GM21737 (cell line): Measurements from ENCODE around the gene PGS1.

Experiments
- ATAC-seq: cut with Tn5 transposase; IDR thresholded peaks from one replicate; pipeline ENCODE4 v1.9.1; 2021; ENCODE audit warnings: mild to moderate bottlenecking, moderate library complexity; ENCODE audit not compliant: unreplicated experiment

Gene PGS1

GRCh38 chr17:78383725-78384471, 5.4 kb downstream of the PGS1 start:
- ATAC-seq, result peak; percentile 45

DNA sequence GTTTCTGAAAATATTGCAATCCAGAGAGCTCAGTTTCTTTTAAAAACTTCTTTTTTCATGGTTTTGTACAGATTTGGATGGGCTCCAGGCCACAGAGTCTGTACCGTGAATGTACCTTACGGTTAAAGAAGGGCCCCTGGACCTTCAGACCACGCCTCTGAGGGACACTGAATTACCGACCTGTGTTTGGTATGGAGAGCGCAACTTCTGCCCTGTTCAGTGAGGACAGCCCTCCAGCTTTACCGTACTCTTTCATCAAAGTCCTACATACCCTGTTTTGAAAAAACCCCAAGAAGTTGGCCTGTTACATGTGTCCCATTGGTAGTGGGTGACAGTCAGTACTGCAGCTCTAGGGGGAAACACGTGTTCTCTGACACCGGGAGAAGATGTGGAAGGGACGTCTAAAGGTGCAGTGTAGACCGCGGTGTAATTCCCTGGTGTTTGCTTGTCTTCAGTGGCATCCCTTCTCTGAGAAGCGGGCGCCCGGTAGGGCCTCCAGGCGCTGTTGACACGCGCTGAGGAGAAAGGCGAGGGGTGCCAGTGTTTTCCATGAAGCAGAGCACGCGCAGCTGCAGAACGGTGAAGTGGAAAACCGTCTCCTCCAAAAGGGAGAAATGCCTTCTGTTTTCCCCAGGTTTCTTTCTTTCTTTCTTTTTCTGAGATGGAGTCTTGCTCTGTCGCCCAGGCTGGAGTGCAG, 6.2 kb downstream of the PGS1 start:
- ATAC-seq, result peak; percentile 5

- ATAC-seq, result no peak
Measured at GRCh38 chr17:78387977-78388941, 9.8 kb downstream of the PGS1 start.

- ATAC-seq, result no peak
Measured at GRCh38 chr17:78390241-78391050, 12.0 kb downstream of the PGS1 start.

DNA sequence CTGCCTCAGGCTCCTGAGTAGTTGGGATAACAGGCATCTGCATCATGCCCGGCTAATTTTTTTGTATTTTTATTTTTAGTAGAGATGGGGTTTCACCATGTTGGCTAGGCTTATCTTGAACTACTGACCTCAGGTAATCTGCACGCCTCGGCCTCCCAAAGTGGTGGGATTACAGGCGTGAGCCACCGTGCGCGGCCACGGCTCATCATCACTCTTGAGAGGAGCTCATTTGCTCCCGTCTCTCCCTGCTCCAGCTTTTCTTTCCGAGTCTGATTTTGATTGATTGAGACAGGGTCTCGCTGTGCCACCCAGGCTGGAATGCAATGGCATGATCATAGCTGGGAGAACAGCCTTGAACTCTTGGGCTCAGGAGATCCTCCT, 12.6 kb downstream of the PGS1 start:
- ATAC-seq, result no peak

DNA sequence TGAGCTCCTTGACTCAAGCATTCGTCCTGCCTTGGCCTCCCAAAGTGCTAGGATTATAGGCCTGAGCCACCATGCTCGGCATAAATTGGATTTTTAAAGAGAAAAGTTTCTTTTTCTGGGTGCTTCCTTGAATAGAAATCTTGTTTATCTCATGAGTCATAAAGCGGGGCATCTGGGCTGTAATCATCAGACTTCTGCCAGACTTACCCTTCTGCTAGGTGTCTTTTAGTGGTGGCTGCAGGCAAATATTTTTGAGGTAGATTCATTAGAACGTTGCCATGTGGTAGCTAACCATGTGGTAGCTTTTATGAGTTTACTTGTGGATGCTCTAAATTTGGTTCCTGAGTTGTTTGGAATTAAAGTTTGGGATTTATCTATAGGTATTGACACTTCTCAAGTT, 13.4 kb downstream of the PGS1 start:
- no peak for ATAC-seq

DNA sequence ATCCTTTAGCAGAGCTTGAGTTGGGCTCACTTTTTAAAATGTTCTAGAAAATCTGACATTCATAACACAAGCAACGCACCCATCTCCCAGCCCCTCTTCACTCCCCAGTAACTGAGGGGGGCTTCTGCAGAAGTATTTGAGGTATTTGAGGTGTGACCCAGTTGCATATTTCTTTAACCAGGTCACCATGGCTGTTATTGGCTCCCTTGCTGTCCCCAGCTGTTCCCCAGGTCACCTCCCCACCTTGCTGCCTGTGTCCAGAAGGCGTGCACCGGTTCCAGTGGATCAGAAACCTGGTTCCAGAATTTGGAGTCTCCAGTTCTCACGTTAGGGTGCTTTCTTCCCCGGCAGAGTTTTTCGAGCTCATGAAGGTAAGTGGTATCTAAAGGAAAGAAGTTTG, 13.8 kb downstream of the PGS1 start:
- no peak for ATAC-seq

DNA sequence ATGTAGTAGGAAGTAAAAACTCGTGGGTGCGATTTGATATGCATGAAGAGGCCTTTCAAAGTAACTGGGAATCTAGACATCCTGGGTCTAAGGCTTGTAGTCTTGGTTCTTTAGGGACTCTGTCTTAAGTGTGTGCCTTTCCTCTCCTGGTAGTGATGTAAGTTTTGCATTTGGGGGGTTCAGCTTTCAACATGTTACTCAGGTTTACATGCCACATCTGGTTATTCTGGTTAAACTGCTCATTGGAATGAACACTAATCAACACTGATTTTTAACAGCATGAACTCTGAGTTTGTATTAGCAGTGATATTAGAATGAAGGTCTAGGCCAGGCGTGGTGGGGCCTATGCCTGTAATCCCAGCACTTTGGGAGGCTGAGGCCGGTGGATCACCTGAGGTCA, 15.1 kb downstream of the PGS1 start:
- ATAC-seq, result no peak

GRCh38 chr17:78394209-78394608, 15.8 kb downstream of the PGS1 start:
- ATAC-seq, result no peak

DNA sequence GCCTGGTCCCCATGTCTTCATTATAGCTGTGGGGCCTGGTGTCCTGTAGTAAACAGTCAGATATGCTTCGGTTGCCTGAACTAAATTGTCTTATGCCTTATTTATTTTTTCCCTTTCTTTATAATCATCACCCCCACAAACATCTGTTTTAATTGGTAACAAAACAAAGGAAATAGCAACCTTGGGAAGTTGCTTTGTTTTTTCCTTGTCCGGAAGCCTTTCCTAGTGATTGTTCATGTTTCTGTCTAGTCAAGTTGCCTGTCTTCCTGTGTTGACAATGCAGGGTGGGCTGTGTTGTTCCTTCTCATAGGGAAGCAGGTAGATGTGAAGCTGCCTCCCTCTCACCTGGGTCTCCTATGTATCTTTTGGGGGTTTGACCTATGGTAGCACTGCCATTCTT, 16.7 kb downstream of the PGS1 start:
- no peak for ATAC-seq

GRCh38 chr17:78396441-78397337, 18.2 kb downstream of the PGS1 start:
- ATAC-seq, result no peak

- no peak for ATAC-seq
Measured at GRCh38 chr17:78397681-78398101, 19.2 kb downstream of the PGS1 start.

DNA sequence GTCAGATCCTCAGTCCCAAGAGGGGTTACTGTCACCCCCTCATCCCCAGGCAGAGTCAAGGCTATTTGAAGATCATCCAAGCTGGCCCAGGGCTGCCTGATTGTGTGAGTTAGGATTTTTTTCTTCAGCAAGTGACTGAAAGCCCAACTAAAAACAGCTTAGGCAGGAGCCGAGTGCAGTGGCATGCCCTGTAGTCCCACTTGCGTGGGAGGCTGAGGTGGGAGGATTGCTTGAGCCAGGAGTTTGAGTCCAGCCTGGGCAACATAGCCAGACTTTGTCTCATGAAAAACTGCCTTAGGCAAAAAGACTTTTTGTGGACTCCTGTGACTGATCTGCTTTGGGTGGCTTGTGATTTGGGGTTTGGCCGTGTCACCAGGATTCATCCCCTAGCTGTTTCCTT, 19.9 kb downstream of the PGS1 start:
- ATAC-seq, result no peak

GRCh38 chr17:78399028-78399692, 20.7 kb downstream of the PGS1 start:
- no peak for ATAC-seq

DNA sequence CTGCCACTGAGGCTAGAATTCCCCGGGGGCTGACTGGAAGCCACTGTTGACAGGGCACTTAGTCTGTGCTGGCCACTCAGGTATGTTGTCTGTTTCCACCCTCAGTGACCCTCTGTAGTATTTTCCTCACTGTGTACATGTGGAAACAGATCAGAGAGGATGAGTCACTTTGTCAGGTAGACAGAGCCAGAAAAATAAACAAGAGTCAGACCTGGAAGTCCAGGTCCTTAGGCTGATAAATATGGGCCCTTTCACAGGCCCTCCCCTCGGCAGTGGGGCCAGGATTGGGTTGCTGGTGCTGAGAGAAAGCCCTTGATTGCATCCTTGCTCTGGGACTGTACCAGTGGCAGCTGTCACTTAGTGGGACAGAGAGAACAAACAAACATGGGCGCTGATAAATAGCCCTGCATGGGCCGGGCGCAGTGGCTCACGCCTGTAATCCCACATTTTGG, 21.3 kb downstream of the PGS1 start:
- no peak for ATAC-seq

GRCh38 chr17:78400581-78401240, 22.3 kb downstream of the PGS1 start:
- ATAC-seq, result no peak

- ATAC-seq, result no peak
Measured at GRCh38 chr17:78401246-78401645, 22.8 kb downstream of the PGS1 start.

- ATAC-seq, result no peak
Measured at GRCh38 chr17:78401891-78402290, 23.4 kb downstream of the PGS1 start.
